ENCODE measurements around the gene TMEM39A. TPM values are rescaled to one million over a fixed set of nuclear protein-coding genes. Genes with fewer than 3 reads are reported as not detected.

The TMEM39A gene
- total RNA-seq, 3 donors from 2014 or later, result 30.2 to 53.7 (median 36.4) TPM

DNA sequence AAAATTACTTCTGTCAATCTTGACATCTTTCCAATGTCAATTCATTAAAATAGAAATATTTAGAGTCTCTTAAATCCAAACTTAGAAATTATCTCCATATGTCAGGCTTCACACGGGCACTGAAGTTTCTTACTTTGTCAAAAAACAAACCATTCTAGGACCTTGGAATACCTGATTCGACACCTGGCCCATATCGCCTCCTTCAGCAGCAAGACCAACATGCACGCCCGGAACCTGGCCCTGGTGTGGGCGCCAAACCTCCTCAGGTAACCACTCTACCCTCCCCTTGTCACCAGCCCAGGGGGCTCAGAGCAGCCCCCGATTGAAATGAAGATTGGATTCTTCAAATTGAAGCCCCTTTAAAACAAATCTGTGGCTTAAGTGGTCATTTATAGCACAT lies 81.3 kb downstream of the TMEM39A start:
- DNase-seq (ENCODE audit: low spot score in 2 of 2), result no peak
- no peaks in the 10 kb centered on the region for H3K27me3 ChIP-seq
- TF ChIP-seq, protein P1, sequence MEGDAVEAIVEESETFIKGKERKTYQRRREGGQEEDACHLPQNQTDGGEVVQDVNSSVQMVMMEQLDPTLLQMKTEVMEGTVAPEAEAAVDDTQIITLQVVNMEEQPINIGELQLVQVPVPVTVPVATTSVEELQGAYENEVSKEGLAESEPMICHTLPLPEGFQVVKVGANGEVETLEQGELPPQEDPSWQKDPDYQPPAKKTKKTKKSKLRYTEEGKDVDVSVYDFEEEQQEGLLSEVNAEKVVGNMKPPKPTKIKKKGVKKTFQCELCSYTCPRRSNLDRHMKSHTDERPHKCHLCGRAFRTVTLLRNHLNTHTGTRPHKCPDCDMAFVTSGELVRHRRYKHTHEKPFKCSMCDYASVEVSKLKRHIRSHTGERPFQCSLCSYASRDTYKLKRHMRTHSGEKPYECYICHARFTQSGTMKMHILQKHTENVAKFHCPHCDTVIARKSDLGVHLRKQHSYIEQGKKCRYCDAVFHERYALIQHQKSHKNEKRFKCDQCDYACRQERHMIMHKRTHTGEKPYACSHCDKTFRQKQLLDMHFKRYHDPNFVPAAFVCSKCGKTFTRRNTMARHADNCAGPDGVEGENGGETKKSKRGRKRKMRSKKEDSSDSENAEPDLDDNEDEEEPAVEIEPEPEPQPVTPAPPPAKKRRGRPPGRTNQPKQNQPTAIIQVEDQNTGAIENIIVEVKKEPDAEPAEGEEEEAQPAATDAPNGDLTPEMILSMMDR (IDR thresholded peaks at IDR 0.05), result no peak
- no peak for TF ChIP-seq POLR2AphosphoS5 (IDR thresholded peaks at IDR 0.05)
- no peak for TF ChIP-seq POLR2A (IDR thresholded peaks at IDR 0.05)
- no peaks in the 10 kb centered on the region for H3K4me1 ChIP-seq
- no peaks in the 10 kb centered on the region for H3K36me3 ChIP-seq
- intact Hi-C loops (cut with DNase I; ENCODE audit: low total_unique reads), result no loop called here
- H3K27ac ChIP-seq, result no peak overlapping the region
- H3K4me3 ChIP-seq, result no peak overlapping the region
- H3K9me3 ChIP-seq, result no peaks in the 10 kb centered on the region

DNA sequence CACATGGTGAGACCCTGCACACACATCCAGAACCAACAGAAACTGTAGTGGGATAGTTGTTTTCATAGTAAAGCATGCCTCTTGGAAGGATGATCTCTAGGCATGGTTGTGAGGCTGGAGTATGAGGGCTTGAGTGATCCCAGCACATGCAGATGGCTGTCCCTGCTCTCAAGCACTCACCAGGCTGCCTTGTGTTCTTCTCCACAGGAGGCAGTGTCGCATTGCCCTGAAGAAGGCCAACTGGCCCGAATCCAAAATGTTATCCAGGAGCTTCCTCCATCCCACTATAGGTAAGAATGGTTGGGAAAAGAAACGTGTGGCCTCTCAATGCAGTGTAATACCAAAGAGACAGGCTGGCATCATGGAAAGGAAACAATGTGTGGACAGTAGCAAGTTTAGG lies 82.7 kb downstream of the TMEM39A start:
- Histone ChIP-seq H3K27me3 (no peaks in the 10 kb centered on the region), H3K4me3 (no peak overlapping the region), H3K4me1 (no peaks in the 10 kb centered on the region), H3K27ac (no peak overlapping the region), H3K36me3 (no peaks in the 10 kb centered on the region), H3K9me3 (no peaks in the 10 kb centered on the region)
- DNase-seq (ENCODE audit: low spot score in 2 of 2), result no peak
- TF ChIP-seq POLR2A (IDR thresholded peaks at IDR 0.05), result no peak
- TF ChIP-seq, protein P1 (IDR thresholded peaks at IDR 0.05), result no peak
- TF ChIP-seq POLR2AphosphoS5 (IDR thresholded peaks at IDR 0.05), result no peak
- intact Hi-C loops (cut with DNase I; ENCODE audit: low total_unique reads), result no loop called here

Other genes with a start within 250 kb of the TMEM39A start
- 10 to 100 TPM; 14.1 to 22.5 (median 19.3) TPM for gene B4GALT4, start 222.7 kb downstream of the TMEM39A start, total RNA-seq
- gene ARHGAP31, start 169.2 kb downstream of the TMEM39A start, total RNA-seq, result 10 to 100 TPM; 11.6 to 19.3 (median 18.2) TPM
- gene POGLUT1, start 5.3 kb upstream of the TMEM39A start, total RNA-seq, result 10 to 100 TPM; 13.0 to 28.8 (median 16.4) TPM
- 10 to 100 TPM; 40.8 to 54.1 (median 47.1) TPM for gene TIMMDC1, start 34.9 kb upstream of the TMEM39A start, total RNA-seq
- 1 to 10 TPM in 2 of 3 donors, under 1 TPM in 1; 0.96 to 1.8 (median 1.6) TPM for gene CD80, start 96.0 kb upstream of the TMEM39A start, total RNA-seq
- 10 to 100 TPM in 1 of 3 donors, 1 to 10 TPM in 2; 5.9 to 10.9 (median 9.8) TPM for gene ADPRH, start 115.9 kb upstream of the TMEM39A start, total RNA-seq
- gene PLA1A, start 134.3 kb upstream of the TMEM39A start, total RNA-seq, result 1 to 10 TPM in 2 of 3 donors, under 1 TPM in 1; 0.59 to 4.9 (median 2.1) TPM
- 1 to 10 TPM; 1.1 to 7.9 (median 6.9) TPM for gene POPDC2, start 197.0 kb upstream of the TMEM39A start, total RNA-seq
- gene COX17, start 213.8 kb upstream of the TMEM39A start, total RNA-seq, result 10 to 100 TPM; 26.7 to 42.6 (median 33.4) TPM
- gene CFAP91, start 239.4 kb upstream of the TMEM39A start, total RNA-seq, result 10 to 100 TPM in 2 of 3 donors, 1 to 10 TPM in 1; 4.3 to 25.2 (median 24.6) TPM

All from breast epithelium (tissue), 4 donors.